Neural crest cell (in vitro differentiated cells): ENCODE data around the gene DNA2. TPM values are rescaled to one million over a fixed set of nuclear protein-coding genes. Genes with fewer than 3 reads are reported as not detected.

Source experiments
- DNase-seq: peaks from one replicate; pipeline ENCODE4 v3.0.0; 2021; ENCODE audit warnings: low read depth, mixed read lengths, low spot score
- H3K27ac Mint-ChIP-seq: one replicate; pipeline ENCODE4 v1.8.0; 2021; ENCODE audit warnings: mild to moderate bottlenecking, mixed read lengths; ENCODE audit not compliant: unreplicated experiment
- H3K27me3 Mint-ChIP-seq: 2 replicates; pipeline ENCODE4 v1.8.0; 2021; ENCODE audit warnings: low read depth, mild to moderate bottlenecking, mixed read lengths
- H3K36me3 Mint-ChIP-seq: 2 replicates; pipeline ENCODE4 v1.8.0; 2021; ENCODE audit warnings: low read depth, mild to moderate bottlenecking, mixed read lengths
- H3K4me1 Mint-ChIP-seq: 2 replicates; pipeline ENCODE4 v1.8.0; 2021; ENCODE audit warnings: mixed read lengths
- H3K4me3 Mint-ChIP-seq: one replicate; pipeline ENCODE4 v1.8.0; 2021; ENCODE audit warnings: mild to moderate bottlenecking, mixed read lengths
- H3K9me3 Mint-ChIP-seq: 2 replicates; pipeline ENCODE4 v1.8.0; 2021; ENCODE audit warnings: mixed read lengths
- CTCF ChIP-seq: fragments of 200-600 bp; sonication (generic); conservative IDR thresholded peaks from 2 replicates; pipeline ENCODE4 v1.5.0; 2021; ENCODE audit warnings: antibody characterized with exemption, mild to moderate bottlenecking
- total RNA-seq: library from RNA; stranded (reverse); gene quantifications from 2 replicates; pipeline ENCODE4 v1.2.1, GENCODE V29; 2021

The DNA2 gene
- total RNA-seq, 1 donor from 2014 or later = 44.6 TPM

- DNase-seq = no peak
- Mint-ChIP-seq H3K27ac (no peak overlapping the region), H3K4me3 (no peak overlapping the region), H3K36me3 (no peaks in the 10 kb centered on the region), H3K9me3 (no peaks in the 10 kb centered on the region), H3K27me3 (no peaks in the 10 kb centered on the region), H3K4me1 (no peaks in the 10 kb centered on the region)
- no peak for TF ChIP-seq CTCF
These were observed 34.6 kb upstream of the DNA2 start for GRCh38 chr10:68506411-68506810.

GRCh38 chr10:68502846-68503245, 31.1 kb upstream of the DNA2 start:
- TF ChIP-seq CTCF = no peak
- H3K36me3 Mint-ChIP-seq = peaks cover 3% of the 10 kb centered on the region
- DNase-seq = no peak
- no peak overlapping the region for H3K4me3 Mint-ChIP-seq
- no peaks in the 10 kb centered on the region for H3K27me3 Mint-ChIP-seq
- H3K27ac Mint-ChIP-seq = no peak overlapping the region
- H3K4me1 Mint-ChIP-seq = no peaks in the 10 kb centered on the region
- H3K9me3 Mint-ChIP-seq = no peaks in the 10 kb centered on the region

- Mint-ChIP-seq H3K36me3 (peaks cover 3% of the 10 kb centered on the region), H3K4me3 (no peak overlapping the region), H3K27me3 (no peaks in the 10 kb centered on the region), H3K9me3 (no peaks in the 10 kb centered on the region), H3K4me1 (no peaks in the 10 kb centered on the region), H3K27ac (no peak overlapping the region)
- no peak for TF ChIP-seq CTCF
- DNase-seq = no peak
These were observed 29.9 kb upstream of the DNA2 start for GRCh38 chr10:68501691-68502090.

GRCh38 chr10:68499544-68499943, 27.8 kb upstream of the DNA2 start:
- Mint-ChIP-seq H3K4me1 (peaks cover 9% of the 10 kb centered on the region), H3K36me3 (peaks cover 3% of the 10 kb centered on the region), H3K9me3 (no peaks in the 10 kb centered on the region), H3K4me3 (no peak overlapping the region), H3K27me3 (no peaks in the 10 kb centered on the region), H3K27ac (no peak overlapping the region)
- TF ChIP-seq CTCF = no peak
- no peak for DNase-seq

- Mint-ChIP-seq H3K27me3 (no peaks in the 10 kb centered on the region), H3K27ac (no peak overlapping the region), H3K9me3 (no peaks in the 10 kb centered on the region), H3K36me3 (peaks cover 3% of the 10 kb centered on the region), H3K4me3 (no peak overlapping the region), H3K4me1 (peaks cover 9% of the 10 kb centered on the region)
- DNase-seq = no peak
- no peak for TF ChIP-seq CTCF
These were observed 24.3 kb upstream of the DNA2 start for GRCh38 chr10:68496072-68496471.

GRCh38 chr10:68492118-68492517, 20.3 kb upstream of the DNA2 start:
- TF ChIP-seq CTCF = no peak
- Mint-ChIP-seq H3K36me3 (no peaks in the 10 kb centered on the region), H3K27ac (no peak overlapping the region), H3K27me3 (no peaks in the 10 kb centered on the region), H3K4me3 (no peak overlapping the region), H3K9me3 (no peaks in the 10 kb centered on the region), H3K4me1 (peaks cover 9% of the 10 kb centered on the region)
- DNase-seq = no peak
